ENCODE results near the gene ADRB2. TPM values are rescaled to one million over a fixed set of nuclear protein-coding genes. Genes with fewer than 3 reads are reported as not detected.
A peak's percentile ranks its signal among the peaks of the same experiment; 100 is the strongest.

Gene ADRB2
- total and polyA plus RNA-seq, 12 donors = 1.8 to 7.8 (median 4.4) TPM

DNA sequence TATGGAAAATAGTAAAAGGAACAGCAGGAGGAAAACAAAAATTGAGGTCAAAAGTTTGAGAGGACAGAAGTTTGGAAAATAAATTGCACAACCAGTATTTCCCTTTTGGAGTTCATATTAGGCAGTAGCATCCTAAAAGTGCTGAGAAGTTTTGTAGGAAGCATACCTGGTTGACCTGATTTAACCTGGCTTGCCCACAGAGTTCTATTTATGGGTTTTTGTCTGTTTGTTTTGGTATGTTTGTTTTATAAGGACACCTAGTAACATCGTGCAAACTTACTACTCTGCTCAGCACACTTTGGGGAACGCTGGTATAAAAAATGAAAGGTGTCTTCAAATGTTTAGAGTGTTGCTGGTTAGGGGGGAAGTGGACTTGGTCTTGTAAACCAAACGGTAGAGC, 15.1 kb downstream of the ADRB2 start:
- no peak for DNase-seq
- Histone ChIP-seq H3K9me3 (no peaks in the 10 kb centered on the region), H3K27ac (peak overlapping the region in 2 of 10 donors; percentile 2 to 7), H3K4me1 (peaks cover 0 to 61% (median 40%) of the 10 kb centered on the region in 9 donors), H3K4me3 (no peak overlapping the region), H3K36me3 (peaks cover 0 to 3% (median 0%) of the 10 kb centered on the region in 9 donors), H3K27me3 (no peaks in the 10 kb centered on the region)
- intact Hi-C loops (cut with DNase I) = no loop called here
- 32 to 53% methylated on average over 3 of the region's 3 CpGs for WGBS, 2 donors
- ATAC-seq = peak in 1 of 8 donors; percentile 34
- TF ChIP-seq, protein P1, sequence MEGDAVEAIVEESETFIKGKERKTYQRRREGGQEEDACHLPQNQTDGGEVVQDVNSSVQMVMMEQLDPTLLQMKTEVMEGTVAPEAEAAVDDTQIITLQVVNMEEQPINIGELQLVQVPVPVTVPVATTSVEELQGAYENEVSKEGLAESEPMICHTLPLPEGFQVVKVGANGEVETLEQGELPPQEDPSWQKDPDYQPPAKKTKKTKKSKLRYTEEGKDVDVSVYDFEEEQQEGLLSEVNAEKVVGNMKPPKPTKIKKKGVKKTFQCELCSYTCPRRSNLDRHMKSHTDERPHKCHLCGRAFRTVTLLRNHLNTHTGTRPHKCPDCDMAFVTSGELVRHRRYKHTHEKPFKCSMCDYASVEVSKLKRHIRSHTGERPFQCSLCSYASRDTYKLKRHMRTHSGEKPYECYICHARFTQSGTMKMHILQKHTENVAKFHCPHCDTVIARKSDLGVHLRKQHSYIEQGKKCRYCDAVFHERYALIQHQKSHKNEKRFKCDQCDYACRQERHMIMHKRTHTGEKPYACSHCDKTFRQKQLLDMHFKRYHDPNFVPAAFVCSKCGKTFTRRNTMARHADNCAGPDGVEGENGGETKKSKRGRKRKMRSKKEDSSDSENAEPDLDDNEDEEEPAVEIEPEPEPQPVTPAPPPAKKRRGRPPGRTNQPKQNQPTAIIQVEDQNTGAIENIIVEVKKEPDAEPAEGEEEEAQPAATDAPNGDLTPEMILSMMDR (IDR thresholded peaks at IDR 0.05) = no peak

DNA sequence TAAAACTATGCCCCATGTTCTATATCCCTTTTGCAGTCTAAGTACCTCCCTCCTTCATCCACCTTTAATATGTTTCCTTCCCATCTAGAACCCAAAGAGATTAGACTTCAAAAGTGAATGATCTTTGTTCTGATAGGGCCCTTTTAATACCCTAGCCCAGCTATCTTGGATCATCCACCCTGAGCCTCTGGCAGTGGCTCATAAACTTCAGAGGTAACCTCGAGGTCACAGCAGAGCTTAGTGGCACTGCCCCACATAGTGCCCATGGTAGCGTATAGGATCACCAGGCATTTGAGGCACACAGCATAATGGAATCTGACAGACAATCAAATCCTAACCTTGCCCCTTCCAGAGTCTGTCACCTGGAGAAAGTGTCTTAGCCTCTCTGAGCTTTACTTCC, 15.8 kb downstream of the ADRB2 start:
- H3K9me3 ChIP-seq = no peaks in the 10 kb centered on the region
- peaks cover 0 to 57% (median 43%) of the 10 kb centered on the region in 9 donors for H3K4me1 ChIP-seq
- peak overlapping the region in 3 of 10 donors; percentile 2 to 23 (median 7) for H3K27ac ChIP-seq
- DNase-seq (no peak), ATAC-seq (peak in 1 of 8 donors; percentile 35)
- H3K27me3 ChIP-seq = no peaks in the 10 kb centered on the region
- TF ChIP-seq, protein P1 (IDR thresholded peaks at IDR 0.05) = no peak
- H3K4me3 ChIP-seq = no peak overlapping the region
- intact Hi-C loops (cut with DNase I) = no loop called here
- WGBS, 2 donors = 67 to 72% methylated on average over 2 of the region's 2 CpGs
- H3K36me3 ChIP-seq = peaks cover 0 to 3% (median 0%) of the 10 kb centered on the region in 9 donors

GRCh38 chr5:148843510-148844318, 17.3 kb downstream of the ADRB2 start:
- Histone ChIP-seq H3K4me1 (peaks cover 0 to 60% (median 40%) of the 10 kb centered on the region in 9 donors), H3K27me3 (no peaks in the 10 kb centered on the region), H3K36me3 (peaks cover 0 to 3% (median 0%) of the 10 kb centered on the region in 9 donors), H3K27ac (peak overlapping the region in 8 of 10 donors; percentile 4 to 67 (median 47)), H3K4me3 (no peak overlapping the region), H3K9me3 (no peaks in the 10 kb centered on the region)
- DNase-seq (no peak), ATAC-seq (peak; percentile 32 to 92 (median 70))
- TF ChIP-seq, protein P1 (IDR thresholded peaks at IDR 0.05) = no peak
- 53 to 60% methylated on average over 10 of the region's 10 CpGs for WGBS, 2 donors
- intact Hi-C loops (cut with DNase I) = no loop called here

DNA sequence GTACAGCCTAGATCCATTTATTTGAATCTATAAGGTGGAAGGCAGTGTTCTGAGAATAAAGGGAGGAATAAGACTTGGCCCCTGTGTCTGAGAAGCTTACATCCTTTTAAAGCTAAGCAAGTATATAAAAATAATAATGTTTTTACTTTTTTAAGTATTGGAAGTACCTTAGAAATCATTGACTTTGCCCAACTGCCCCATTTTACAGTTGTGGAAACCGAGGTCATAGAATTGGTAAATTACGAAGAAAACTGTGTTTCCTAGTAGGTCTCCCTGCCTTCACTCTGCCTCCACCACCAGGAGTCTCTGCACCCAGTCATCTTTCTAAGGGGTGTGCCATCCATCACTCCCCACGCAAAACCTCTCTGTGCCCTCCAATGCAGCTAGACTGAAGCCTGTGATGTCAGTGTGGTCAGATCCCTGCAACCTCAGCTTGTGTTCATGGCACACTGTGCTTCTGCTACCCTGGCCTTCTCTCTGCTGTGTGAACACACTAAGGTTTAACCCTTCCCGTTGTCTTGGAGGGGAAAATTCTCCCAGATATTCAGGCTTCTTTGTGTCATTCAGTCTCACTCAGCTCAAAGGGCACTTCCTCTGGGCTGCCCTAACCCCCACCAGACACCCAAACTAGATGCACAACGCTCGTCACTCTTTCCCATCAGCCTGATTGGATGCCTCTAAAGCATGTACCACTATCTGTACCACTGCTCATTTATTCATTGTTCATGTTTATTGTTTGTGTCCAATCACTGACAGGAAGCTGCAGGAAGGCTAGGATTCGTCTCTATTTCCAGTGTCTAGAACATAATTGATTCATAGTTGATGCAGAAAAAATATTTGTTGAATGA, 18.2 kb downstream of the ADRB2 start:
- Histone ChIP-seq H3K27ac (peak overlapping the region in 8 of 10 donors; percentile 4 to 67 (median 47)), H3K27me3 (no peaks in the 10 kb centered on the region), H3K4me1 (peaks cover 0 to 70% (median 40%) of the 10 kb centered on the region in 9 donors), H3K36me3 (peaks cover 0 to 3% (median 0%) of the 10 kb centered on the region in 9 donors), H3K9me3 (no peaks in the 10 kb centered on the region), H3K4me3 (no peak overlapping the region)
- intact Hi-C loops (cut with DNase I) = no loop called here
- TF ChIP-seq, protein P1 (IDR thresholded peaks at IDR 0.05) = no peak
- ATAC-seq = peak in 1 of 8 donors; percentile 25
- WGBS, 2 donors = 72 to 77% methylated on average over 7 of the region's 7 CpGs
- DNase-seq = no peak
